ENCODE results near the gene ADPRHL1. TPM values are rescaled to one million over a fixed set of nuclear protein-coding genes. Genes with fewer than 3 reads are reported as not detected.

The ADPRHL1 gene
- total RNA-seq, 1 experiment from 2014 or later = 4.9 TPM

DNA sequence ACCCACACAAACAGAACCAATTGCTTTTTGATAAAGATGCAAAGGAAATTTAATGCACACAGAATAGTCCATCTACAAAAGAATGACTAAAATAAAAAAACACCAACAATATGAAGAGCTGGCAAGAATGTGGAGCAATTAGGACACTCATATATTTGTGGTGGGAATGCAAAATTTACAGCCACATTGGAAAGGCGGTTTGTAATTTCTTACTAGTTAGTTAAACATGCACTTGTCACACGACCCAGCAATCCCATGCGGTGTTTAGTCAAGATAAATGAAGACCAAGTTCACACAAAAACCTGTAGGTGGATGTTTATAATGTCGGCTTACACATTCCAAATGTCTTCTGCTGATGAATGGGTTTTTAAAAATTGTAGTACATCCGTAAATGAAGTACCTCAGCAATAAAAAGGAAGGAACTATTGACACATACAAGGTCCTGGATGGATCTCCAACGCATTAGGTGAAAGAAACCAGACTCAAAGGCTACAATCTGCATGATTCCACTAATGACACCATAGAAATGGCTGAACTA, 94.6 kb downstream of the ADPRHL1 start:
- no TSS peak for BruUV-seq (replicated peaks)
- no peak overlapping the region for H3K4me3 Mint-ChIP-seq (ENCODE audit: unreplicated experiment)
- no peaks in the 10 kb centered on the region for H3K9me3 ChIP-seq

DNA sequence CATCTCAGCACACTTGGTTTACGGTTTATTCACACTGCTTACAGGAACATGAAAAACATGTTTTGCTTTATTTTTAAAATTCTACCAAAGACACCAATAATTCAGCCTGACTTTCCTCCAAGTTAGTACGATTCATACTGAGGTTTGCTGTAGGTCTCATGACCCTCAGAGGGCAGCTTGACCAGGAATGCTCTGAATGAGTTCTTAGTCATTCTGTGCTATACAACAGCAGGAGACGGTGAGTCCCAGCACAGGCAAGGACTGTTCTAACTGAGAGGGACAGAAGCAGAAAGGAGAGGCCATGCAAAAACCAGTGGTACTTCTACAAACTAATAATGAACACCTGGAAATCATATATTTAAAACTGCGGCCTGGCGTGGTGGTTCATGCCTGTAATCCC, 95.8 kb downstream of the ADPRHL1 start:
- TF ChIP-seq, protein P1, sequence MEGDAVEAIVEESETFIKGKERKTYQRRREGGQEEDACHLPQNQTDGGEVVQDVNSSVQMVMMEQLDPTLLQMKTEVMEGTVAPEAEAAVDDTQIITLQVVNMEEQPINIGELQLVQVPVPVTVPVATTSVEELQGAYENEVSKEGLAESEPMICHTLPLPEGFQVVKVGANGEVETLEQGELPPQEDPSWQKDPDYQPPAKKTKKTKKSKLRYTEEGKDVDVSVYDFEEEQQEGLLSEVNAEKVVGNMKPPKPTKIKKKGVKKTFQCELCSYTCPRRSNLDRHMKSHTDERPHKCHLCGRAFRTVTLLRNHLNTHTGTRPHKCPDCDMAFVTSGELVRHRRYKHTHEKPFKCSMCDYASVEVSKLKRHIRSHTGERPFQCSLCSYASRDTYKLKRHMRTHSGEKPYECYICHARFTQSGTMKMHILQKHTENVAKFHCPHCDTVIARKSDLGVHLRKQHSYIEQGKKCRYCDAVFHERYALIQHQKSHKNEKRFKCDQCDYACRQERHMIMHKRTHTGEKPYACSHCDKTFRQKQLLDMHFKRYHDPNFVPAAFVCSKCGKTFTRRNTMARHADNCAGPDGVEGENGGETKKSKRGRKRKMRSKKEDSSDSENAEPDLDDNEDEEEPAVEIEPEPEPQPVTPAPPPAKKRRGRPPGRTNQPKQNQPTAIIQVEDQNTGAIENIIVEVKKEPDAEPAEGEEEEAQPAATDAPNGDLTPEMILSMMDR (IDR thresholded peaks at IDR 0.05; ENCODE audit: insufficient read depth in 1 of 2, low read depth in 1 of 2, low read length in 1 of 2, severe bottlenecking in 1 of 2, unreplicated experiment in 1 of 2) = no peak
- H3K9me3 ChIP-seq = no peaks in the 10 kb centered on the region
- H3K9me3 Mint-ChIP-seq (ENCODE audit: unreplicated experiment) = no peaks in the 10 kb centered on the region
- ChIA-PET CTCF (no interaction called here), POLR2A (no interaction called here)
- peaks cover 4% of the 10 kb centered on the region; the same call in 1 of the 2 replicates for H3K4me1 ChIP-seq
- H3K27me3 ChIP-seq (replicated peaks; ENCODE audit: control insufficient read depth, insufficient read depth, low read length) = no peaks in the 10 kb centered on the region
- no TSS peak for BruUV-seq (replicated peaks)
- peaks cover 32% of the 10 kb centered on the region for H3K36me3 Mint-ChIP-seq (ENCODE audit: insufficient read depth, unreplicated experiment)
- no peaks in the 10 kb centered on the region for H3K36me3 ChIP-seq (ENCODE audit: control insufficient read depth, insufficient read depth, low read length)
- intact Hi-C loops (cut with micrococcal nuclease; ENCODE audit: unreplicated experiment) = no loop called here
- H3K4me3 Mint-ChIP-seq (ENCODE audit: unreplicated experiment) = no peak overlapping the region
- DNase-seq = no peak
- peaks cover 11% of the 10 kb centered on the region for H3K4me1 Mint-ChIP-seq (ENCODE audit: low read depth, unreplicated experiment)
- H3K27ac Mint-ChIP-seq (ENCODE audit: unreplicated experiment) = no peak overlapping the region
- no peaks in the 10 kb centered on the region for H3K27me3 Mint-ChIP-seq (ENCODE audit: insufficient read depth, unreplicated experiment)
- H3K4me3 ChIP-seq (ENCODE audit: low read depth, low read length) = no peak overlapping the region

More for the DNA sequence above, 94.6 kb downstream of the ADPRHL1 start:
- no peak for DNase-seq
- H3K27ac Mint-ChIP-seq (ENCODE audit: unreplicated experiment) = no peak overlapping the region
- Histone ChIP-seq H3K36me3 (ENCODE audit: control insufficient read depth, insufficient read depth, low read length) (no peaks in the 10 kb centered on the region), H3K27me3 (replicated peaks; ENCODE audit: control insufficient read depth, insufficient read depth, low read length) (no peaks in the 10 kb centered on the region), H3K4me1 (peaks cover 4% of the 10 kb centered on the region; the same call in 1 of the 2 replicates), H3K4me3 (ENCODE audit: low read depth, low read length) (no peak overlapping the region)
- no peaks in the 10 kb centered on the region for H3K27me3 Mint-ChIP-seq (ENCODE audit: insufficient read depth, unreplicated experiment)
- ChIA-PET POLR2A (no interaction called here), CTCF (no interaction called here)
- peaks cover 32% of the 10 kb centered on the region for H3K36me3 Mint-ChIP-seq (ENCODE audit: insufficient read depth, unreplicated experiment)
- H3K4me1 Mint-ChIP-seq (ENCODE audit: low read depth, unreplicated experiment) = peaks cover 11% of the 10 kb centered on the region
- intact Hi-C loops (cut with micrococcal nuclease; ENCODE audit: unreplicated experiment) = no loop called here
- H3K9me3 Mint-ChIP-seq (ENCODE audit: unreplicated experiment) = no peaks in the 10 kb centered on the region
- TF ChIP-seq, protein P1 (IDR thresholded peaks at IDR 0.05; ENCODE audit: insufficient read depth in 1 of 2, low read depth in 1 of 2, low read length in 1 of 2, severe bottlenecking in 1 of 2, unreplicated experiment in 1 of 2) = no peak

DNA sequence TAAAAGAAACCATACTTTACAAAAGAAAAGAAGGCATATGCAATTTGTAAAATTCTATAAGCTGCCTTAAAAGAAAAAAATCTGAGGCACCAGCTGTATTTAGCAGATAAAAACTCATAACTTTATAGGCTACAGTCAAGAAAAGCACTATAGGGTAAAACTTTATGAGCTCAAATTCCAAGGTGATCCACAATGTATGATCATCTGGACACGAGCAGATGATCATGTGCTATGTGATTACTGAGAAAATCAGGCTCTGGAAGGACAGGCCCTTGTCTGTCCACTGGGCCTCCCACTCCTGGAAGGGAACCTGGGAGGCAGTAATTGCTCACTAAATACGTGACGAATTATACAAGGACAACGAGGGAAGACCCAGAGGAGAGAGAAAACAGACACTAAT, 96.7 kb downstream of the ADPRHL1 start:
- Histone ChIP-seq H3K36me3 (ENCODE audit: control insufficient read depth, insufficient read depth, low read length) (no peaks in the 10 kb centered on the region; the same call in 1 of the 2 replicates), H3K27me3 (replicated peaks; ENCODE audit: control insufficient read depth, insufficient read depth, low read length) (no peaks in the 10 kb centered on the region), H3K4me1 (peaks cover 4% of the 10 kb centered on the region; the same call in 1 of the 2 replicates), H3K9me3 (no peaks in the 10 kb centered on the region), H3K4me3 (ENCODE audit: low read depth, low read length) (no peak overlapping the region)
- ChIA-PET POLR2A (no interaction called here), CTCF (no interaction called here)
- peaks cover 11% of the 10 kb centered on the region for H3K4me1 Mint-ChIP-seq (ENCODE audit: low read depth, unreplicated experiment)
- no peak overlapping the region for H3K4me3 Mint-ChIP-seq (ENCODE audit: unreplicated experiment)
- DNase-seq = no peak
- H3K9me3 Mint-ChIP-seq (ENCODE audit: unreplicated experiment) = no peaks in the 10 kb centered on the region
- BruUV-seq (replicated peaks) = no TSS peak
- intact Hi-C loops (cut with micrococcal nuclease; ENCODE audit: unreplicated experiment) = no loop called here
- H3K27me3 Mint-ChIP-seq (ENCODE audit: insufficient read depth, unreplicated experiment) = no peaks in the 10 kb centered on the region
- TF ChIP-seq, protein P1 (IDR thresholded peaks at IDR 0.05; ENCODE audit: insufficient read depth in 1 of 2, low read depth in 1 of 2, low read length in 1 of 2, severe bottlenecking in 1 of 2, unreplicated experiment in 1 of 2) = no peak
- peaks cover 36% of the 10 kb centered on the region for H3K36me3 Mint-ChIP-seq (ENCODE audit: insufficient read depth, unreplicated experiment)
- H3K27ac Mint-ChIP-seq (ENCODE audit: unreplicated experiment) = no peak overlapping the region
